Measurements from ENCODE around the gene GALNT15. TPM values are rescaled to one million over a fixed set of nuclear protein-coding genes. Genes with fewer than 3 reads are reported as not detected.

The GALNT15 gene
- total and polyA plus RNA-seq, 2 donors from 2014 or later = 5.5 to 39.9 TPM

GRCh38 chr3:16134173-16134928 lies 40.1 kb upstream of the GALNT15 start:
- no peak overlapping the region for H3K9ac ChIP-seq (ENCODE audit: low read length in 3 of 3)
- no peaks in the 10 kb centered on the region for H3K27me3 ChIP-seq (ENCODE audit: control insufficient read depth, insufficient read depth, low read length)
- no peaks in the 10 kb centered on the region for H3K9me3 ChIP-seq (ENCODE audit: control insufficient read depth in 2 of 3, insufficient read depth in 1 of 3, low read length in 3 of 3)
- no peaks in the 10 kb centered on the region for H3K4me1 ChIP-seq (ENCODE audit: control insufficient read depth in 2 of 3, insufficient read depth in 2 of 3, low read depth in 1 of 3, low read length in 3 of 3)
- H3K36me3 ChIP-seq (ENCODE audit: control insufficient read depth in 2 of 3, insufficient read depth in 3 of 3, low read length in 3 of 3) = no peaks in the 10 kb centered on the region
- H3K4me3 ChIP-seq (ENCODE audit: low read length in 3 of 3) = no peak overlapping the region
- DNase-seq (no peak), FAIRE-seq (no peak)
- H3K27ac ChIP-seq (ENCODE audit: low read depth in 2 of 2, low read length in 2 of 2) = no peak overlapping the region
- TF ChIP-seq, protein P1, sequence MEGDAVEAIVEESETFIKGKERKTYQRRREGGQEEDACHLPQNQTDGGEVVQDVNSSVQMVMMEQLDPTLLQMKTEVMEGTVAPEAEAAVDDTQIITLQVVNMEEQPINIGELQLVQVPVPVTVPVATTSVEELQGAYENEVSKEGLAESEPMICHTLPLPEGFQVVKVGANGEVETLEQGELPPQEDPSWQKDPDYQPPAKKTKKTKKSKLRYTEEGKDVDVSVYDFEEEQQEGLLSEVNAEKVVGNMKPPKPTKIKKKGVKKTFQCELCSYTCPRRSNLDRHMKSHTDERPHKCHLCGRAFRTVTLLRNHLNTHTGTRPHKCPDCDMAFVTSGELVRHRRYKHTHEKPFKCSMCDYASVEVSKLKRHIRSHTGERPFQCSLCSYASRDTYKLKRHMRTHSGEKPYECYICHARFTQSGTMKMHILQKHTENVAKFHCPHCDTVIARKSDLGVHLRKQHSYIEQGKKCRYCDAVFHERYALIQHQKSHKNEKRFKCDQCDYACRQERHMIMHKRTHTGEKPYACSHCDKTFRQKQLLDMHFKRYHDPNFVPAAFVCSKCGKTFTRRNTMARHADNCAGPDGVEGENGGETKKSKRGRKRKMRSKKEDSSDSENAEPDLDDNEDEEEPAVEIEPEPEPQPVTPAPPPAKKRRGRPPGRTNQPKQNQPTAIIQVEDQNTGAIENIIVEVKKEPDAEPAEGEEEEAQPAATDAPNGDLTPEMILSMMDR (IDR thresholded peaks at IDR 0.05; ENCODE audit: borderline replicate concordance, extremely low read depth, insufficient read depth) = no peak
- intact Hi-C loops (cut with DNase I) = no loop called here

- no peaks in the 10 kb centered on the region for H3K27me3 ChIP-seq (ENCODE audit: control insufficient read depth, insufficient read depth, low read length)
- intact Hi-C loops (cut with DNase I) = no loop called here
- no peak overlapping the region for H3K4me3 ChIP-seq (ENCODE audit: low read length in 3 of 3)
- no peak for FAIRE-seq
- TF ChIP-seq, protein P1 (IDR thresholded peaks at IDR 0.05; ENCODE audit: borderline replicate concordance, extremely low read depth, insufficient read depth) = no peak
- H3K9ac ChIP-seq (ENCODE audit: low read length in 3 of 3) = no peak overlapping the region
- H3K9me3 ChIP-seq (ENCODE audit: control insufficient read depth in 2 of 3, insufficient read depth in 1 of 3, low read length in 3 of 3) = no peaks in the 10 kb centered on the region
- H3K27ac ChIP-seq (ENCODE audit: low read depth in 2 of 2, low read length in 2 of 2) = no peak overlapping the region
- H3K4me1 ChIP-seq (ENCODE audit: control insufficient read depth in 2 of 3, insufficient read depth in 2 of 3, low read depth in 1 of 3, low read length in 3 of 3) = no peaks in the 10 kb centered on the region
- no peaks in the 10 kb centered on the region for H3K36me3 ChIP-seq (ENCODE audit: control insufficient read depth in 2 of 3, insufficient read depth in 3 of 3, low read length in 3 of 3)
- no peak for DNase-seq
Measured at GRCh38 chr3:16136055-16136454, 38.4 kb upstream of the GALNT15 start.

GRCh38 chr3:16137044-16137443 lies 37.4 kb upstream of the GALNT15 start:
- Histone ChIP-seq H3K9ac (ENCODE audit: low read length in 3 of 3) (no peak overlapping the region), H3K9me3 (ENCODE audit: control insufficient read depth in 2 of 3, insufficient read depth in 1 of 3, low read length in 3 of 3) (peaks cover 0 to 2% (median 0%) of the 10 kb centered on the region in 3 donors), H3K36me3 (ENCODE audit: control insufficient read depth in 2 of 3, insufficient read depth in 3 of 3, low read length in 3 of 3) (no peaks in the 10 kb centered on the region), H3K4me3 (ENCODE audit: low read length in 3 of 3) (no peak overlapping the region), H3K27me3 (ENCODE audit: control insufficient read depth, insufficient read depth, low read length) (no peaks in the 10 kb centered on the region), H3K27ac (ENCODE audit: low read depth in 2 of 2, low read length in 2 of 2) (no peak overlapping the region), H3K4me1 (ENCODE audit: control insufficient read depth in 2 of 3, insufficient read depth in 2 of 3, low read depth in 1 of 3, low read length in 3 of 3) (no peaks in the 10 kb centered on the region)
- intact Hi-C loops (cut with DNase I) = no loop called here
- DNase-seq (no peak), FAIRE-seq (no peak)
- TF ChIP-seq, protein P1 (IDR thresholded peaks at IDR 0.05; ENCODE audit: borderline replicate concordance, extremely low read depth, insufficient read depth) = no peak
